HUES64 (cell line): Measurements from ENCODE around the gene DMRTC1. TPM values are rescaled to one million over a fixed set of nuclear protein-coding genes. Genes with fewer than 3 reads are reported as not detected.
"Not testable (repeated sequence)": the region's sequence is repeated elsewhere in the genome, so short reads cannot be mapped to it uniquely, and the experiment has no call there.

Experiments
- H3K27ac ChIP-seq: 2 replicates; pipeline ENCODE4 v1.7.0; 2013; ENCODE audit warnings: low read depth, low read length, inconsistent platforms
- H3K27me3 ChIP-seq: 2 replicates; pipeline ENCODE4 v1.6.1; 2013; ENCODE audit warnings: mild to moderate bottlenecking, low read length; ENCODE audit not compliant: insufficient read depth
- H3K36me3 ChIP-seq: 2 replicates; pipeline ENCODE4 v1.6.1; 2013; ENCODE audit warnings: mild to moderate bottlenecking, low read length; ENCODE audit not compliant: insufficient read depth
- H3K4me1 ChIP-seq: 2 replicates; pipeline ENCODE4 v1.6.1; 2013; ENCODE audit warnings: mild to moderate bottlenecking, low read length, moderate library complexity; ENCODE audit not compliant: insufficient read depth
- H3K4me3 ChIP-seq: 2 replicates; pipeline ENCODE4 v1.5.1; 2013; ENCODE audit warnings: mild to moderate bottlenecking, low read length, moderate library complexity
- H3K9ac ChIP-seq: 2 replicates; pipeline ENCODE4 v1.6.1; 2013; ENCODE audit warnings: mild to moderate bottlenecking, low read depth, low read length
- H3K9me3 ChIP-seq: 2 replicates; pipeline ENCODE4 v1.6.1; 2013; ENCODE audit warnings: low read depth, low read length; ENCODE audit not compliant: insufficient read depth
- WGBS: fragments of 150-250, 120-280 bp; methylation state at CpG from one replicate; pipeline ENCODE4 v1.1.7; 2013; ENCODE audit warnings: missing lambda C conversion rate; 5-methylcytosine and 5-hydroxymethylcytosine counted together
- polyA plus RNA-seq, 2 experiments: library from polyadenylated mRNA; stranded (reverse); fragments of 50-300 nt; gene quantifications; one replicate each; pipeline ENCODE4 v1.2.3, GENCODE V29; 2013

DMRTC1 gene, protein sequence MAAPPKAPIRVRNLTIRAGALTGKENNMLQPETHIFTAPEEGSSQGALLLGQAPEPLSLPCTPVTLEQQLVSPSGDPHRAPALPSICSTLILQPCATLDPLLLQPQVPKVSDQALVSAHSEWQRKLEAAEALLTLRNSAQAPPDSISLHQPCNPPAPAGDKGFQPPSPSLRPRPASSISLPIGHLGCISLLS
- polyA plus RNA-seq (2013, experiment 1 of 2) = not detected
- not detected for polyA plus RNA-seq (2013, experiment 2 of 2)

GRCh38 chrX:72943819-72944169, at the start of gene DMRTC1:
Gene DMRTC1 (minus strand): TSS chrX:72943837. CDS start chrX:72875694, 68,143 bp downstream.
- H3K27ac ChIP-seq, H3K9me3 ChIP-seq, H3K4me1 ChIP-seq, H3K36me3 ChIP-seq, H3K9ac ChIP-seq, H3K27me3 ChIP-seq, H3K4me3 ChIP-seq: not testable (repeated sequence)
- WGBS = no CpG with 5 or more reads among the region's 15 CpGs

DNA sequence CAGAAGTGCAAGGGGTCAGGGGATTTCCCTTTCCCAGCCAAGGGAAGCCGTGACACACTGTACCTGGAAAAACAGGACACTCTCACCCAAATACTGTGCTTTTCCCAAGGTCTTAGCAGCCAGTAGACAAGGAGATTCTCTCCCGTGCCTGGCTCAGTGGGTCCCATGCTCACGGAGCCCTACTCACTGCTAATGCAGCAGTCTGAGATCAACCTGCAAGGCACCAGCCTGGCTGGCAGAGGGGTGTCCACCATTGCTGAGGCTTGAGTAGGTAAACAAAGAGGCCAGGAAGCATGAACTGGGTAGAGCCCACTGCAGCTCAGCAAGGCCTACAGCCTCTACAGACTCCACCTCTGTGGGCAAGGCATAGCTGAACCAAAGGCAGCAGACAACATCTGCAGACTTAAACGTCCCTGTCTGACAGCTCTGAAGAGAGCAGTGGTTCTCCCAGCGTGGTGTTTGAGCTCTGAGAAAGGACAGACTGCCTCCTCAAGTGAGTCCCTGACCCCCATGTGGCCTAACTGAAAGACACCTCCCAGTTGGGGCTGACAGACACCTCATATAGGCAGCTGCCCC, 37.3 kb upstream of the DMRTC1 start:
- not testable (repeated sequence) for H3K4me1 ChIP-seq, H3K27ac ChIP-seq, H3K9ac ChIP-seq, H3K9me3 ChIP-seq, H3K36me3 ChIP-seq, H3K4me3 ChIP-seq, H3K27me3 ChIP-seq
- 71% methylated on average over 5 of the region's 5 CpGs for WGBS

DNA sequence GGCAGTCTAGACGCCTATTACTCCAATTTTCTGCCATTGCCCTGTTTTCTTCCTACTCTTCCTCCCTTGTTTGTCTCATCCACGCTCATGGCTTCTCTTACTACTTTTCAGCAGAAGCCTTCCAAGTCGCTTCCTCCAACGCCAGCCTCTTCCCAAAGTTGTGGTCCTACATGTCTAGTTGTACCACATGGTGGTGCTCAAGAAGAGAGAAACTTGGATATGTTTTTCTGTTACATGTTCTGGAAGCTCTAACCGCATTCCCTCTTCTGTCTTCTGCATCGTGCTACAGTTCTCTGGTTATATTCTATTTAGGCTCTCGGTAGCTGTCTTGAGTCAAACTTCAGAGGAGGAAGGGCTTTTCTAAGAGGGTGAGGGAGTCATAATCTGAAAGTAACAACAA, 31.2 kb upstream of the DMRTC1 start:
- not testable (repeated sequence) for H3K9me3 ChIP-seq

GRCh38 chrX:72971859-72972258, 28.2 kb upstream of the DMRTC1 start:
- not testable (repeated sequence) for H3K27ac ChIP-seq, H3K36me3 ChIP-seq, H3K9ac ChIP-seq, H3K4me3 ChIP-seq, H3K27me3 ChIP-seq, H3K9me3 ChIP-seq, H3K4me1 ChIP-seq
- WGBS = no CpG with 5 or more reads among the region's 5 CpGs

More for the DNA sequence above, 31.2 kb upstream of the DMRTC1 start:
- H3K4me1 ChIP-seq, H3K4me3 ChIP-seq, H3K9ac ChIP-seq, H3K36me3 ChIP-seq, H3K27ac ChIP-seq, H3K27me3 ChIP-seq: not testable (repeated sequence)
- WGBS = no CpG with 5 or more reads among the region's 7 CpGs

DNA sequence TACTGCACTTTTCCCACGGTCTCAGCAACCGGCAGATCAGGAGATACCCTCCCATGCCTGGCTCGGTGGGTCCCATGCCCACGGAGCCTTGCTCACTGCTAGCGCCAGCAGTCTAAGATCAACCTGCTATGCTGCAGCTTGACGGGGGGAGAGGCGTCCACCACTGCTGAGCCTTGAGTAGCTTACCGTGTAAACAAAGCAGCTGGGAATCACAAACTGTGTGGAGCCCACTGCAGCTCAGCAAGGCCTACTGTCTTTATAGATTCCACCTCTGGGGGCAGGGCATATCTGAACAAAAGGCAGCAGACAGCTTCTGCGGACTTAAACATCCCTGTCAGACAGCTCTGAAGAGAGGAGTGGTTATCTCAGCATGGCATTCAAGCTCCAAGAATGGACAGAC, 16.3 kb upstream of the DMRTC1 start:
- not testable (repeated sequence) for H3K4me3 ChIP-seq, H3K9ac ChIP-seq, H3K27me3 ChIP-seq, H3K36me3 ChIP-seq, H3K27ac ChIP-seq, H3K9me3 ChIP-seq, H3K4me1 ChIP-seq
- WGBS = no CpG with 5 or more reads among the region's 9 CpGs

DNA sequence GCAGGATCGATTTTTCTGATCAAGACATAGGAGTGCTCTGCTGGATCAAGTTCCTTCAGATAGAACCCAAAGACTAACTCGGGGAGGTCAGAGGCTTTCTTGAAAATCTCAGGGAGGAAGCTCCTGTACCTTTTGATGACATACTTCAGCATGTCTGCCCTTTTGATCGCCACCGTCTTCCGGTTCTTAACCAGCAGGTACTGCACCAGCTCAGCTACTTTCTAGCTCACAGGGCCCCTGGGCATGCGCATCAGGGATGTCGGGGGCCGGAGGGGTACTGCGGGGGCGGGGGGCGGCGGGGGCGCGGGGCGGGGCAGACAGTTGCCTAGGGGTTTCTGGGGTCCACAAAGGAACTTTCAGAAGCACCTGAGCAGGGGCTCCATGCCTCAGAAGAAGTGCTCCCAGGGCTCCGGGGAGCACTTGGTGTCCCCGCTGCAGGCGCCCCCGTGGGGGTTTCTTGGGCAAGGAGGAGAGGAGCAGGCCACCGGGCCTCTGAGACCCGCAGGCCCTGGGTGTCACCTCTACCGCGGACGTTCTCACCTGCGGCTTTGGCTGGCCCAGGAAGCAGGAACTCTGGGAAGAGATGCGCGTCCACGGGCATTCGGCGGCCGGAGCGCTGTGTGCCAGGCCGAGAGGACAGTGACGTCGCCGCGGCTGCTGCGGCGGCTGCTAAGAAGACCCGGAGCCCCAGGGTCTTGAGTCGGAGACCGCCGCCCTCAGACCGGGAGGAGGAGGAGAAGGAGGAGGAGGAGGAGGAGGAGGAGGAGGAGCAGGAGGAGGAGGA, 410 bp downstream of the DMRTC1 start:
- H3K4me3 ChIP-seq, H3K9me3 ChIP-seq, H3K4me1 ChIP-seq, H3K27me3 ChIP-seq, H3K9ac ChIP-seq, H3K36me3 ChIP-seq, H3K27ac ChIP-seq: not testable (repeated sequence)
- no CpG with 5 or more reads among the region's 44 CpGs for WGBS

- H3K27me3 ChIP-seq, H3K27ac ChIP-seq, H3K4me1 ChIP-seq, H3K9me3 ChIP-seq, H3K4me3 ChIP-seq, H3K9ac ChIP-seq, H3K36me3 ChIP-seq: not testable (repeated sequence)
- no CpG with 5 or more reads among the region's 6 CpGs for WGBS
Measured at GRCh38 chrX:72942272-72942671, 1.4 kb downstream of the DMRTC1 start.

DNA sequence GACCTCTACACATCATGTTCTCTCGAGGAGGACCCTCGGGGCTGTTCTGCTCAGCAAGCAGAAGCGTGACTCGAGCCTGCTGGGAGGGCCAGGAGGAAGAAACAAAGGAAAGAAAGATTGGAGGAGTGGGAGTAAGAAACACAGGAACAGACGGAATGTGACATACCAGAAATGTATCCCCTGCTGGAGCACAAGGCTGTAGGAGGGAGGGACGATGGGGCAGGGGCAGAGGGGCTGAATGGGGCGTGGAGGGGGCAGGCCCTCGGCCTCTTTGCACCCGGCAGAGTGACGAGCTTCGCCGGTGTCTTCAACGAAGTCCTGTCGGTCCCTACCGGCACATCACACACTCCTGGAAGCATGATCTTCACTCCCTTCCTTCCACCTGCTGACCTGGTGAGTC, 5.7 kb downstream of the DMRTC1 start, which contains the start of gene FAM236A:
Gene FAM236A, plus strand, starts transcription at position 301 of the 400 bp plus-strand sequence. Its CDS starts 57 bp downstream, at position 358.
- not testable (repeated sequence) for H3K4me1 ChIP-seq, H3K9me3 ChIP-seq, H3K9ac ChIP-seq, H3K36me3 ChIP-seq, H3K27me3 ChIP-seq, H3K4me3 ChIP-seq, H3K27ac ChIP-seq
- no CpG with 5 or more reads among the region's 15 CpGs for WGBS

GRCh38 chrX:72936882-72937455, 6.7 kb downstream of the DMRTC1 start:
- not testable (repeated sequence) for H3K9me3 ChIP-seq, H3K9ac ChIP-seq, H3K4me1 ChIP-seq, H3K4me3 ChIP-seq, H3K27me3 ChIP-seq, H3K27ac ChIP-seq, H3K36me3 ChIP-seq
- WGBS = no CpG with 5 or more reads among the region's 8 CpGs

DNA sequence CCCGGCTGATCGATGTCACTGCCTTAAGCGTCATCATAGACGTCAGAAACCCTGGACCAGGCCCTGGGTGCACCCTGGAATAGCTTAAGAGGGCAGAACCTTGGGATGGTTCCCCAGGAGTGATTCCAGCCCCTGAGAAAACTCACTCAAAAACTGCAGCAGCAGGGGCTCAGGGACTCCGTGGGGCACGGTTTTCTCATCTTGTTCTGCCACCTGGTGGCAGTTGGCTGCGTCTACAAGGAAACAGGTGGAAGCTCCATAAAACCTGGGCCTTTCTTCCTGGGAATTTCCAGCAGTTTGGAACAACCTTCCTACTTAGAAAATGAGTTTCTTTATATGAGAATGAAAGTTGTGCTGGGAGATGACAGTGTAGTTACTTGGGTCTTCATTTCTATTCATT, 7.2 kb downstream of the DMRTC1 start:
- not testable (repeated sequence) for H3K36me3 ChIP-seq, H3K9me3 ChIP-seq, H3K4me1 ChIP-seq, H3K4me3 ChIP-seq, H3K27me3 ChIP-seq, H3K9ac ChIP-seq, H3K27ac ChIP-seq
- WGBS = no CpG with 5 or more reads among the region's 7 CpGs

DNA sequence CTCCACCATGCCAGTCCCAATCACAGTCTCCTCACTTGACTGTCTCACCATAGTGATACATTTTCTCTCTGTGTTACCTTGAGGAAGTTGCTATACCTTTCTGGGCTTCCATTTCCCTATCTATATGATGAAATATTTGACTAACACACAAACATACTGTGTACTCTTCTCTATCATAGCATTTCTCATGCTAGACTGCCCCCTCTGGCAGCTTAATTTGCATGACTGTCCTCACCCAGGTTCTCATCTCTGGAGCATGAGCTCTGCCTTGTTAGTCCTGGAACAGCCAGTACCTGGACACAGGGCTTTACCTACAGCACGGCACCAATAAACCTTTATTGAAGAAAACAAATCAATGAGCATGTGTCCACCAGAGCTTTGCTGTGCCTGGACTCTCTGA, 11.4 kb downstream of the DMRTC1 start:
- not testable (repeated sequence) for H3K27ac ChIP-seq, H3K4me3 ChIP-seq, H3K9ac ChIP-seq, H3K36me3 ChIP-seq, H3K4me1 ChIP-seq, H3K27me3 ChIP-seq, H3K9me3 ChIP-seq
- WGBS = no CpG with 5 or more reads among the region's 1 CpG
